Parathyroid adenoma (tissue), 2 donors: ENCODE results near the gene ADCY4.
A peak's percentile ranks its signal among the peaks of the same experiment; 100 is the strongest.

Experiments
- H2AFZ ChIP-seq: fragments of 300-600 bp; sonication (generic); one replicate; pipeline ENCODE4 v1.7.0; 2017; ENCODE audit warnings: antibody characterized with exemption, mild to moderate bottlenecking
- H3K27ac ChIP-seq: fragments of 300-600 bp; sonication (generic); one replicate; pipeline ENCODE4 v1.7.0; 2017
- H3K27me3 ChIP-seq: fragments of 300-600 bp; sonication (generic); one replicate; pipeline ENCODE4 v1.7.0; 2017; ENCODE audit warnings: low read length; ENCODE audit not compliant: control insufficient read depth, insufficient read depth
- H3K36me3 ChIP-seq: fragments of 300-600 bp; sonication (generic); one replicate; pipeline ENCODE4 v1.7.0; 2017; ENCODE audit warnings: low read length; ENCODE audit not compliant: control insufficient read depth, insufficient read depth
- H3K4me1 ChIP-seq: fragments of 300-600 bp; sonication (generic); one replicate; pipeline ENCODE4 v1.7.0; 2017; ENCODE audit warnings: control low read depth
- H3K4me2 ChIP-seq: fragments of 300-600 bp; sonication (generic); one replicate; pipeline ENCODE4 v1.7.0; 2017; ENCODE audit warnings: low read length
- H3K4me3 ChIP-seq: fragments of 300-600 bp; sonication (generic); one replicate; pipeline ENCODE4 v1.7.0; 2017; ENCODE audit warnings: low read depth, low read length
- H3K79me2 ChIP-seq: fragments of 300-600 bp; sonication (generic); one replicate; pipeline ENCODE4 v1.7.0; 2017; ENCODE audit warnings: control low read depth
- H3K9ac ChIP-seq: fragments of 300-600 bp; sonication (generic); one replicate; pipeline ENCODE4 v1.7.0; 2017; ENCODE audit warnings: mild to moderate bottlenecking
- H3K9me3 ChIP-seq: fragments of 300-600 bp; sonication (generic); one replicate; pipeline ENCODE4 v1.7.0; 2017; ENCODE audit warnings: low read length; ENCODE audit not compliant: control insufficient read depth
- CTCF ChIP-seq: fragments of 300-600 bp; sonication (generic); IDR thresholded peaks from one replicate; pipeline ENCODE4 v1.7.0; 2017; ENCODE audit warnings: antibody characterized with exemption, mild to moderate bottlenecking
- donor health status: primary hyperparathyroidism.

Gene ADCY4

GRCh38 chr14:24277071-24277470 lies 57.8 kb downstream of the ADCY4 start:
- Histone ChIP-seq H3K9ac (no peak overlapping the region), H3K4me1 (peaks cover 4% of the 10 kb centered on the region), H3K9me3 (no peaks in the 10 kb centered on the region), H3K36me3 (no peaks in the 10 kb centered on the region), H3K27ac (no peak overlapping the region), H3K4me3 (no peak overlapping the region), H3K4me2 (no peak overlapping the region), H2AFZ (no peak overlapping the region), H3K27me3 (no peaks in the 10 kb centered on the region), H3K79me2 (peaks cover 8% of the 10 kb centered on the region)
- TF ChIP-seq CTCF = no peak

- no peak overlapping the region for H3K9ac ChIP-seq
- TF ChIP-seq CTCF = no peak
- H3K79me2 ChIP-seq = peaks cover 8% of the 10 kb centered on the region
- peaks cover 11% of the 10 kb centered on the region for H3K4me1 ChIP-seq
- H3K4me2 ChIP-seq = no peak overlapping the region
- no peaks in the 10 kb centered on the region for H3K9me3 ChIP-seq
- no peaks in the 10 kb centered on the region for H3K27me3 ChIP-seq
- H2AFZ ChIP-seq = no peak overlapping the region
- no peak overlapping the region for H3K27ac ChIP-seq
- no peak overlapping the region for H3K4me3 ChIP-seq
- H3K36me3 ChIP-seq = no peaks in the 10 kb centered on the region
Measured at GRCh38 chr14:24274101-24274543, 60.7 kb downstream of the ADCY4 start.

- Histone ChIP-seq H3K79me2 (peaks cover 8% of the 10 kb centered on the region), H3K9me3 (no peaks in the 10 kb centered on the region), H3K4me1 (peaks cover 11% of the 10 kb centered on the region), H2AFZ (no peak overlapping the region), H3K4me2 (no peak overlapping the region), H3K36me3 (no peaks in the 10 kb centered on the region), H3K4me3 (no peak overlapping the region), H3K27ac (no peak overlapping the region), H3K27me3 (no peaks in the 10 kb centered on the region), H3K9ac (no peak overlapping the region)
- TF ChIP-seq CTCF = no peak
Measured at GRCh38 chr14:24273422-24273998, 61.4 kb downstream of the ADCY4 start.

- TF ChIP-seq CTCF = no peak
Measured at GRCh38 chr14:24272467-24272866, 62.4 kb downstream of the ADCY4 start.

GRCh38 chr14:24271834-24272263 lies 63.0 kb downstream of the ADCY4 start:
- Histone ChIP-seq H3K4me2 (peak overlapping the region; percentile 95), H3K79me2 (peaks cover 8% of the 10 kb centered on the region), H2AFZ (peak overlapping the region; percentile 98), H3K27me3 (no peaks in the 10 kb centered on the region), H3K27ac (peak overlapping the region; percentile 93), H3K4me1 (peaks cover 11% of the 10 kb centered on the region), H3K36me3 (no peaks in the 10 kb centered on the region), H3K4me3 (peak overlapping the region; percentile 99), H3K9me3 (no peaks in the 10 kb centered on the region), H3K9ac (no peak overlapping the region)
- TF ChIP-seq CTCF = no peak

More at GRCh38 chr14:24272467-24272866, 62.4 kb downstream of the ADCY4 start:
- Histone ChIP-seq H3K4me2 (no peak overlapping the region), H3K27ac (no peak overlapping the region), H3K9ac (no peak overlapping the region), H3K4me1 (peaks cover 11% of the 10 kb centered on the region), H3K36me3 (no peaks in the 10 kb centered on the region), H3K79me2 (peaks cover 8% of the 10 kb centered on the region), H3K27me3 (no peaks in the 10 kb centered on the region), H3K9me3 (no peaks in the 10 kb centered on the region), H2AFZ (peak overlapping the region; percentile 98), H3K4me3 (no peak overlapping the region)
